Endothelial cell of umbilical vein (primary cell): ENCODE measurements around the gene CWC27. TPM values are rescaled to one million over a fixed set of nuclear protein-coding genes. Genes with fewer than 3 reads are reported as not detected.

Experiments used
- BruUV-seq: library from RNA; stranded (reverse); fragments of 400-500 nt; replicated peaks from 2 replicates; lab custom pipeline; 2021; lab: Mats Ljungman, UMichigan
- CTCF ChIA-PET: fragments of 300-600, 350-600 bp; sonication (Branson Sonifier 250); formaldehyde crosslinking; loops from one replicate; lab custom pipeline; 2021; ENCODE audit warnings: antibody characterized with exemption, inconsistent platforms; lab: Charles Lee
- POLR2A ChIA-PET: fragments of 300-600, 350-600 bp; sonication (Branson Sonifier 250); formaldehyde crosslinking; loops from one replicate; lab custom pipeline; 2021; ENCODE audit warnings: antibody characterized with exemption, inconsistent platforms; lab: Charles Lee
- DNase-seq: peaks from one replicate; pipeline ENCODE4 v3.0.0-alpha.2; 2011; ENCODE audit warnings: low read depth, low spot score
- FAIRE-seq: peaks from 2 replicates; lab custom pipeline; 2011; peaks lifted over from hg19 to GRCh38; lab: Jason Lieb, UNC
- H2AFZ ChIP-seq: 2 replicates; pipeline ENCODE4 v1.6.0; 2012; ENCODE audit warnings: low read depth, low read length, control low read depth, inconsistent platforms
- H3K27ac ChIP-seq: 2 replicates; pipeline ENCODE4 v1.5.1; 2011; ENCODE audit warnings: low read depth, mild to moderate bottlenecking, control low read depth, low read length, moderate library complexity; ENCODE audit not compliant: insufficient read depth
- H3K27me3 ChIP-seq, 2 experiments: 2 replicates each; pipeline versions ENCODE4 v1.6.0 to v1.6.1; 2011; ENCODE audit warnings: low read length in 2 of 2, mixed read lengths in 1 of 2; ENCODE audit not compliant: control insufficient read depth in 2 of 2, insufficient read depth in 2 of 2
- H3K36me3 ChIP-seq, 2 experiments: 2 replicates in 1 of 2; 3 replicates in 1 of 2; pipeline ENCODE4 v1.5.1; 2011; ENCODE audit warnings: low read length in 2 of 2, mild to moderate bottlenecking in 1 of 2, moderate library complexity in 1 of 2; ENCODE audit not compliant: control insufficient read depth in 2 of 2, insufficient read depth in 2 of 2; ENCODE audit errors: extremely low read depth in 1 of 2
- H3K4me1 ChIP-seq: 3 replicates; pipeline ENCODE4 v1.5.1; 2011; ENCODE audit warnings: mild to moderate bottlenecking, low read length; ENCODE audit not compliant: control insufficient read depth, insufficient read depth; ENCODE audit errors: extremely low read depth
- H3K4me2 ChIP-seq: 2 replicates; pipeline ENCODE4 v1.6.1; 2011; ENCODE audit warnings: low read length, control low read depth, mixed read lengths; ENCODE audit not compliant: insufficient read depth
- H3K4me3 ChIP-seq, 3 experiments: fragments of 200-600 bp in 1 of 3; sonication (generic), shearing (Covaris generic) in 1 of 3; replicated peaks in 1 of 3; 2 replicates each; pipeline ENCODE4 v1.5.1; 2011 to 2016; ENCODE audit warnings: control low read depth in 3 of 3, low read length in 3 of 3, mild to moderate bottlenecking in 2 of 3, inconsistent platforms in 1 of 3, low read depth in 1 of 3, moderate library complexity in 1 of 3; ENCODE audit not compliant: insufficient read depth in 1 of 3
- H3K79me2 ChIP-seq: 2 replicates; pipeline ENCODE4 v1.6.0; 2012; ENCODE audit warnings: low read length, inconsistent platforms; ENCODE audit not compliant: control insufficient read depth, insufficient read depth
- H3K9ac ChIP-seq: replicated peaks from 2 replicates; pipeline ENCODE3; 2011; ENCODE audit warnings: low read length, control low read depth; ENCODE audit not compliant: insufficient read depth; ENCODE audit errors: extremely low read depth
- H3K9me1 ChIP-seq: replicated peaks from 3 replicates; pipeline ENCODE4 v1.6.0; 2011; ENCODE audit warnings: mild to moderate bottlenecking, low read length; ENCODE audit not compliant: control insufficient read depth, insufficient read depth; ENCODE audit errors: extremely low read depth
- H3K9me3 ChIP-seq: replicated peaks from 2 replicates; pipeline ENCODE4 v1.5.1; 2012; ENCODE audit warnings: low read length, inconsistent platforms; ENCODE audit not compliant: control insufficient read depth, insufficient read depth
- H4K20me1 ChIP-seq: replicated peaks from 2 replicates; pipeline ENCODE3; 2011; ENCODE audit warnings: mild to moderate bottlenecking, low read length; ENCODE audit not compliant: control insufficient read depth, insufficient read depth; ENCODE audit errors: extremely low read depth
- CTCF ChIP-seq, 2 donors: IDR thresholded peaks; 1 replicate in 1 of 2; 2 replicates in 1 of 2; pipeline ENCODE4 v1.5.1; 2011; ENCODE audit warnings: low read length in 2 of 2, mild to moderate bottlenecking in 2 of 2, moderate library complexity in 2 of 2, control low read depth in 1 of 2, inconsistent platforms in 1 of 2, low read depth in 1 of 2; ENCODE audit not compliant: insufficient read depth in 1 of 2; ENCODE audit errors: extremely low read depth in 1 of 2
- EZH2 ChIP-seq: IDR thresholded peaks from 2 replicates; pipeline ENCODE4 v1.6.1; 2012; ENCODE audit warnings: borderline replicate concordance, low read depth, mild to moderate bottlenecking, moderate library complexity, low read length, inconsistent platforms; ENCODE audit not compliant: severe bottlenecking
- FOS ChIP-seq: IDR thresholded peaks from 2 replicates; pipeline ENCODE4 v1.6.1; 2011; ENCODE audit warnings: mild to moderate bottlenecking, low read length, moderate library complexity, borderline replicate concordance; ENCODE audit not compliant: insufficient read depth
- GATA2 ChIP-seq: IDR thresholded peaks from 2 replicates; pipeline ENCODE4 v1.7.0; 2011; ENCODE audit warnings: low read depth, mild to moderate bottlenecking, moderate library complexity, mixed read lengths, low read length; ENCODE audit not compliant: insufficient read length, insufficient read depth
- JUN ChIP-seq: IDR thresholded peaks from 2 replicates; pipeline ENCODE4 v1.6.1; 2011; ENCODE audit warnings: borderline replicate concordance, low read depth; ENCODE audit not compliant: insufficient read length, insufficient read depth
- MAX ChIP-seq: IDR thresholded peaks from 2 replicates; pipeline ENCODE4 v1.6.1; 2011; ENCODE audit not compliant: insufficient read depth, insufficient read length
- MYC ChIP-seq: IDR thresholded peaks from one replicate; pipeline ENCODE4 v1.6.1; 2011; ENCODE audit warnings: mild to moderate bottlenecking, low read depth, low read length
- POLR2A ChIP-seq: IDR thresholded peaks from 2 replicates; pipeline ENCODE4 v1.6.1; 2012; ENCODE audit warnings: low read depth, mild to moderate bottlenecking, control low read depth, low read length
- POLR2AphosphoS5 ChIP-seq: IDR thresholded peaks from 2 replicates; pipeline ENCODE4 v1.6.1; 2012; ENCODE audit warnings: low read depth, mild to moderate bottlenecking, control low read depth, low read length, moderate library complexity; ENCODE audit not compliant: insufficient read depth
- dilution Hi-C: fragments of 300-500 bp; cut with MboI; formaldehyde crosslinking; loops from one replicate; pipeline ENCODE4 v1.15.0; 2019; ENCODE audit warnings: low sequenced_read_pairs; ENCODE audit not compliant: extremely low pct_ligation_motif_present
- intact Hi-C: fragments of 100-400 bp; cut with micrococcal nuclease; formaldehyde crosslinking; loops from one replicate; pipeline ENCODE4 v1.10.0; 2022
- polyA plus RNA-seq, 4 experiments: library from polyadenylated mRNA; depleted of rRNA in 3 of 4; stranded (reverse) in 3 of 4; unstranded in 1 of 4; fragments of >200 nt; gene quantifications; 2 replicates each; pipeline versions ENCODE4 v1.2.1 to v1.2.3, GENCODE V29; 2011 to 2012; ENCODE audit warnings: missing spikeins in 1 of 4
- total RNA-seq: library from RNA; stranded (reverse); gene quantifications from 2 replicates; pipeline ENCODE4 v1.2.3, GENCODE V29; 2021

Gene CWC27
- total and polyA plus RNA-seq, 2 donors (not counting 3 experiments of a cell fraction or from before 2014, with no cell fraction given): 11.9 to 23.8 TPM

- Histone ChIP-seq H3K79me2 (no peaks in the 10 kb centered on the region), H3K36me3 (no peaks in the 10 kb centered on the region), H3K4me2 (no peak overlapping the region), H3K9me1 (no peaks in the 10 kb centered on the region), H3K27ac (no peak overlapping the region), H3K4me1 (no peaks in the 10 kb centered on the region), H3K9me3 (no peaks in the 10 kb centered on the region), H4K20me1 (no peaks in the 10 kb centered on the region), H3K4me3 (no peak overlapping the region), H3K27me3 (no peaks in the 10 kb centered on the region), H2AFZ (no peak overlapping the region), H3K9ac (no peak overlapping the region)
- TF ChIP-seq POLR2A: no peak
- no peak for TF ChIP-seq JUN
- no peak for TF ChIP-seq MAX
- TF ChIP-seq EZH2: no peak
- no peak for TF ChIP-seq MYC
- TF ChIP-seq CTCF (IDR thresholded peaks at IDR 0.05; ENCODE audit: extremely low read depth in 1 of 2, insufficient read depth in 1 of 2, low read depth in 1 of 2, low read length in 2 of 2): no peak
- TF ChIP-seq POLR2AphosphoS5: no peak
- TF ChIP-seq GATA2: no peak
- TF ChIP-seq FOS: no peak
- dilution Hi-C loops (no loop called here), intact Hi-C loops (no loop called here)
- no peak for FAIRE-seq
- ChIA-PET POLR2A (no interaction called here), CTCF (no interaction called here)
- no peak for DNase-seq
- no TSS peak for BruUV-seq
Observed at GRCh38 chr5:64722588-64722987, 46.1 kb upstream of the CWC27 start.
